Breast epithelium (tissue), 4 donors: ENCODE measurements around the gene KBTBD13. TPM values are rescaled to one million over a fixed set of nuclear protein-coding genes. Genes with fewer than 3 reads are reported as not detected.

Experiments
- DNase-seq, 2 donors: peaks; one replicate each; pipeline ENCODE4 v3.0.0-alpha.2; 2019; ENCODE audit warnings: low spot score in 2 of 2
- H3K27ac ChIP-seq, 2 donors: fragments of 200-600 bp; sonication (generic) in 1 of 2; one replicate each; pipeline ENCODE4 v1.5.1; 2016 to 2019; ENCODE audit warnings: mild to moderate bottlenecking in 1 of 2
- H3K27me3 ChIP-seq, 2 donors: fragments of 200-600 bp; sonication (generic) in 1 of 2; one replicate each; pipeline versions ENCODE4 v1.5.1 to v1.6.0; 2017 to 2019; ENCODE audit warnings: control low read depth in 1 of 2, mild to moderate bottlenecking in 1 of 2
- H3K36me3 ChIP-seq: fragments of 200-600 bp; one replicate; pipeline ENCODE4 v1.5.1; 2019
- H3K4me1 ChIP-seq, 2 donors: fragments of 200-600 bp; sonication (generic); one replicate each; pipeline ENCODE4 v1.5.1; 2016 to 2019; ENCODE audit warnings: control low read depth in 1 of 2
- H3K4me3 ChIP-seq, 3 donors: fragments of 200-600 bp; sonication (generic); 1 replicate in 2 of 3; 2 replicates in 1 of 3; pipeline ENCODE4 v1.5.1; 2016 to 2019; ENCODE audit warnings: mild to moderate bottlenecking in 3 of 3, moderate library complexity in 2 of 3
- H3K9me3 ChIP-seq, 2 donors: fragments of 200-600 bp; sonication (generic) in 1 of 2; one replicate each; pipeline ENCODE4 v1.5.1; 2016 to 2019; ENCODE audit warnings: control low read depth in 1 of 2
- POLR2A ChIP-seq: fragments of 450-650 bp; IDR thresholded peaks from one replicate; pipeline ENCODE4 v1.6.1; 2016; ENCODE audit warnings: antibody characterized with exemption, mild to moderate bottlenecking, moderate library complexity
- POLR2AphosphoS5 ChIP-seq, 3 donors: sonication (generic); formaldehyde crosslinking; IDR thresholded peaks; one replicate each; pipeline ENCODE4 v1.6.1; 2017; ENCODE audit warnings: antibody characterized with exemption in 3 of 3
- intact Hi-C: fragments of 100-400 bp; cut with DNase I; formaldehyde crosslinking; loops from one replicate; pipeline ENCODE4 v1.15.1; 2023; ENCODE audit warnings: low total_unique reads
- total RNA-seq, 3 donors: library from RNA; depleted of rRNA; stranded (reverse); fragments of >200 nt; gene quantifications; one replicate each; pipeline ENCODE4 v1.1.0, GENCODE V29; 2016
- TF ChIP-seq, protein P1 (sequence below), 3 donors: fragments of 450-650 bp; IDR thresholded peaks; one replicate each; pipeline ENCODE4 v1.5.1; 2016 to 2017; ENCODE audit warnings: antibody characterized with exemption in 3 of 3, mild to moderate bottlenecking in 3 of 3, moderate library complexity in 3 of 3

The KBTBD13 gene
- total RNA-seq, 3 donors from 2014 or later = 0.15 to 0.33 TPM; not detected in 1

DNA sequence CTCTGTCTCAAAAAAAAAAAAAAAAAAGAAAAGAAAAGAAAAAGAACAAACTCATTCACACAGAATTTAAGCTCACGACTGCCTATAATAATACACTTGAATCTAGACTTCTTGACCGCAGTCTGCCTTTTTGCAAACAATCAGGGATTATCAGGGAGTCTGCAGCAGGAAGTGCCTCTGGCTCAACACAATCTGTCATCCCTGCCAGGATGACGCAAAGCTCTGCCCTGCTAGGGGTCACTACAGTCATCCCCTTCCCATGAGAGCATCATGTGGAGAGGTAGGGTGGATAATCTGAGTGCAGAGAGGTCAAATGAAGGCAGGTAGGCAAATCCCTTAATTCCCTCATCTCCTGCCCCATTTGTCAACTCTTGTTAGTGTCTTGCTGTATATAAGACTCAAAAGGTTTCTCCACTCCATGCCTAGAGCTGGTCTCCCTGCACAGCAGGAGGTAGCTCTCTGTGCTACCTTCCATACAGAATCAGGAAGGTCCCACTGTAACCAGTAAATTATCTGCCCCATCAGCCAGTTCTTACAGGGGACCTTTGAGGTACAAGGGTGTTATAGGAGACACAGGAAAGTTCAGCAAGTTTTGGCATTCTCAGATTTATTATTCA lies 34.2 kb downstream of the KBTBD13 start:
- Histone ChIP-seq H3K27ac (no peak overlapping the region), H3K27me3 (no peaks in the 10 kb centered on the region), H3K9me3 (no peaks in the 10 kb centered on the region), H3K4me1 (no peaks in the 10 kb centered on the region), H3K4me3 (no peak overlapping the region), H3K36me3 (no peaks in the 10 kb centered on the region)
- TF ChIP-seq, protein P1, sequence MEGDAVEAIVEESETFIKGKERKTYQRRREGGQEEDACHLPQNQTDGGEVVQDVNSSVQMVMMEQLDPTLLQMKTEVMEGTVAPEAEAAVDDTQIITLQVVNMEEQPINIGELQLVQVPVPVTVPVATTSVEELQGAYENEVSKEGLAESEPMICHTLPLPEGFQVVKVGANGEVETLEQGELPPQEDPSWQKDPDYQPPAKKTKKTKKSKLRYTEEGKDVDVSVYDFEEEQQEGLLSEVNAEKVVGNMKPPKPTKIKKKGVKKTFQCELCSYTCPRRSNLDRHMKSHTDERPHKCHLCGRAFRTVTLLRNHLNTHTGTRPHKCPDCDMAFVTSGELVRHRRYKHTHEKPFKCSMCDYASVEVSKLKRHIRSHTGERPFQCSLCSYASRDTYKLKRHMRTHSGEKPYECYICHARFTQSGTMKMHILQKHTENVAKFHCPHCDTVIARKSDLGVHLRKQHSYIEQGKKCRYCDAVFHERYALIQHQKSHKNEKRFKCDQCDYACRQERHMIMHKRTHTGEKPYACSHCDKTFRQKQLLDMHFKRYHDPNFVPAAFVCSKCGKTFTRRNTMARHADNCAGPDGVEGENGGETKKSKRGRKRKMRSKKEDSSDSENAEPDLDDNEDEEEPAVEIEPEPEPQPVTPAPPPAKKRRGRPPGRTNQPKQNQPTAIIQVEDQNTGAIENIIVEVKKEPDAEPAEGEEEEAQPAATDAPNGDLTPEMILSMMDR (IDR thresholded peaks at IDR 0.05) = no peak
- no peak for TF ChIP-seq POLR2AphosphoS5 (IDR thresholded peaks at IDR 0.05)
- no peak for TF ChIP-seq POLR2A
- intact Hi-C loops = no loop called here
- no peak for DNase-seq

- Histone ChIP-seq H3K27ac (no peak within 1 kb of the TSS), H3K4me1 (no peaks in the 10 kb centered on the region), H3K36me3 (peaks cover 4% of the 10 kb centered on the region), H3K27me3 (no peaks in the 10 kb centered on the region), H3K4me3 (no peak within 1 kb of the TSS), H3K9me3 (no peaks in the 10 kb centered on the region)
- DNase-seq = no peak
- TF ChIP-seq, protein P1 (IDR thresholded peaks at IDR 0.05) = no peak
- no peak for TF ChIP-seq POLR2AphosphoS5 (IDR thresholded peaks at IDR 0.05)
- TF ChIP-seq POLR2A = no peak
- intact Hi-C loops = no loop called here
Measured at GRCh38 chr15:65115086-65115485, 38.5 kb downstream of the KBTBD13 start, which contains the start of gene UBAP1L. UBAP1L (minus strand) TSS chr15:65115200; CDS start chr15:65106215, 8,985 bp downstream.

- Histone ChIP-seq H3K4me3 (no peak overlapping the region), H3K4me1 (no peaks in the 10 kb centered on the region), H3K36me3 (peaks cover 4% of the 10 kb centered on the region), H3K9me3 (no peaks in the 10 kb centered on the region), H3K27ac (no peak overlapping the region), H3K27me3 (no peaks in the 10 kb centered on the region)
- intact Hi-C loops = no loop called here
- TF ChIP-seq POLR2A = no peak
- DNase-seq = no peak
Measured at GRCh38 chr15:65115542-65115941, 39.0 kb downstream of the KBTBD13 start.

Other genes starting within 250 kb of the KBTBD13 start
- gene PLEKHO2, start 234.8 kb upstream of the KBTBD13 start, total RNA-seq = 10 to 100 TPM; 21.1 to 33.3 (median 26.5) TPM
- 1 to 10 TPM; 3.2 to 7.8 (median 7.2) TPM for gene ANKDD1A, start 164.8 kb upstream of the KBTBD13 start, total RNA-seq
- 100 to 1,000 TPM in 1 of 3 donors, 10 to 100 TPM in 2; 91.5 to 109 (median 92.8) TPM for gene SPG21, start 86.8 kb upstream of the KBTBD13 start, total RNA-seq
- gene MTFMT, start 47.1 kb upstream of the KBTBD13 start, total RNA-seq = 10 to 100 TPM; 23.7 to 28.5 (median 28.4) TPM
- gene SLC51B, start 31.4 kb upstream of the KBTBD13 start, total RNA-seq = not detected
- gene RASL12, start 8.8 kb upstream of the KBTBD13 start, total RNA-seq = 10 to 100 TPM; 12.6 to 20.6 (median 20.3) TPM
- 1 to 10 TPM; 3.7 to 10.0 (median 7.2) TPM for gene UBAP1L, start 38.5 kb downstream of the KBTBD13 start, total RNA-seq
- 10 to 100 TPM; 21.6 to 26.7 (median 24.4) TPM for gene PDCD7, start 57.1 kb downstream of the KBTBD13 start, total RNA-seq
- gene CLPX, start 108.6 kb downstream of the KBTBD13 start, total RNA-seq = 10 to 100 TPM; 47.5 to 71.9 (median 51.8) TPM
- gene CILP, start 134.7 kb downstream of the KBTBD13 start, total RNA-seq = 100 to 1,000 TPM in 1 of 3 donors, 10 to 100 TPM in 1, 1 to 10 TPM in 1; 5.2 to 203 (median 24.6) TPM
- 10 to 100 TPM in 2 of 3 donors, 1 to 10 TPM in 1; 8.5 to 14.9 (median 10.6) TPM for gene PARP16, start 210.1 kb downstream of the KBTBD13 start, total RNA-seq
- gene RNU5A-1, start 219.3 kb downstream of the KBTBD13 start, total RNA-seq = not detected
- gene RNU5B-1, start 227.9 kb downstream of the KBTBD13 start, total RNA-seq = not detected